HCT116 (cell line): ENCODE measurements around the gene OSBP2. TPM values are rescaled to one million over a fixed set of nuclear protein-coding genes. Genes with fewer than 3 reads are reported as not detected.

ENCODE experiments used
- ATAC-seq: fragments of 200-7000 bp; cut with Tn5 transposase; 2 replicates; pipeline ENCODE4 v1.9.1; 2020; ENCODE audit warnings: mild to moderate bottlenecking, moderate library complexity
- BruUV-seq: library from RNA; stranded (reverse); fragments of 400-500 nt; replicated peaks from 2 replicates; lab custom pipeline; 2021; lab: Mats Ljungman, UMichigan
- CTCF ChIA-PET: fragments of 300-600 bp; sonication (Branson Sonifier 250); formaldehyde crosslinking; loops from one replicate; lab custom pipeline; 2021; ENCODE audit warnings: antibody characterized with exemption; lab: Charles Lee
- POLR2A ChIA-PET: fragments of 300-600, 350-600 bp; sonication (Branson Sonifier 250); formaldehyde crosslinking; loops from one replicate; lab custom pipeline; 2021; ENCODE audit warnings: antibody characterized with exemption; lab: Charles Lee
- RAD21 ChIA-PET, 2 experiments: fragments of 300-600 bp; sonication (Branson Sonifier 250); formaldehyde crosslinking; loops; one replicate each; lab custom pipeline; 2023; ENCODE audit warnings: low total read pairs in 2 of 2; ENCODE audit not compliant: uncharacterized antibody in 2 of 2, unreplicated experiment in 2 of 2, low non-redundant PET in 1 of 2; lab: Charles Lee
- DNase-seq: peaks from one replicate; pipeline ENCODE4 v3.0.0-alpha.2; 2010; ENCODE audit warnings: low read depth, low spot score
- H2AFZ ChIP-seq: fragments of 200-600 bp; shearing (Covaris generic), sonication (generic); 2 replicates; pipeline ENCODE4 v1.6.1; 2017; ENCODE audit warnings: low read depth, mixed run types, mixed read lengths, antibody characterized with exemption, low read length; ENCODE audit not compliant: poor library complexity, severe bottlenecking
- H3K27ac ChIP-seq: 2 replicates; pipeline ENCODE4 v1.5.1; 2012; ENCODE audit warnings: low read depth, low read length
- H3K27me3 ChIP-seq: fragments of 200-600 bp; sonication (generic); 2 replicates; pipeline ENCODE4 v1.6.1; 2016; ENCODE audit warnings: mixed run types, low read length, mixed read lengths; ENCODE audit not compliant: insufficient read depth
- H3K36me3 ChIP-seq, 2 experiments: fragments of 200-500 bp in 1 of 2; fragments of 200-600 bp in 1 of 2; sonication (Bioruptor generic) in 1 of 2; sonication (generic) in 1 of 2; 2 replicates each; pipeline versions ENCODE4 v1.5.1 to v1.6.1; 2014 to 2016; ENCODE audit warnings: low read length in 2 of 2, inconsistent platforms in 1 of 2, mixed read lengths in 1 of 2, mixed run types in 1 of 2; ENCODE audit not compliant: insufficient read depth in 2 of 2, control insufficient read depth in 1 of 2
- H3K4me1 ChIP-seq, 2 experiments: fragments of 200-600 bp in 1 of 2; sonication (generic) in 1 of 2; 2 replicates each; pipeline versions ENCODE4 v1.5.1 to v1.6.1; 2012 to 2017; ENCODE audit warnings: low read length in 2 of 2, inconsistent platforms in 1 of 2, mild to moderate bottlenecking in 1 of 2, mixed read lengths in 1 of 2, mixed run types in 1 of 2, moderate library complexity in 1 of 2; ENCODE audit not compliant: insufficient read depth in 2 of 2, control insufficient read depth in 1 of 2
- H3K4me2 ChIP-seq: fragments of 200-600 bp; sonication (generic); 2 replicates; pipeline ENCODE4 v1.6.1; 2017; ENCODE audit warnings: mixed run types, low read length, mixed read lengths
- H3K4me3 ChIP-seq, 2 experiments: fragments of 200-600 bp in 1 of 2; sonication (generic) in 1 of 2; replicated peaks in 1 of 2; 2 replicates each; pipeline ENCODE4 v1.5.1; 2011 to 2016; ENCODE audit warnings: low read length in 2 of 2, control low read depth in 1 of 2, low read depth in 1 of 2, mild to moderate bottlenecking in 1 of 2, mixed read lengths in 1 of 2, mixed run types in 1 of 2
- H3K79me2 ChIP-seq: fragments of 200-600 bp; sonication (generic); 2 replicates; pipeline ENCODE4 v1.6.1; 2017; ENCODE audit warnings: mild to moderate bottlenecking, mixed run types, low read length, moderate library complexity, mixed read lengths; ENCODE audit not compliant: insufficient read depth
- H3K9ac ChIP-seq: fragments of 200-600 bp; sonication (generic); 2 replicates; pipeline ENCODE4 v1.6.1; 2016; ENCODE audit warnings: low read length, mixed read lengths
- H3K9me2 ChIP-seq: fragments of 200-600 bp; sonication (generic), shearing (Covaris generic); 2 replicates; pipeline ENCODE4 v1.6.1; 2017; ENCODE audit warnings: mixed run types, mild to moderate bottlenecking, moderate library complexity; ENCODE audit not compliant: insufficient read depth
- H3K9me3 ChIP-seq, 2 experiments: fragments of 200-500 bp in 1 of 2; fragments of 200-600 bp in 1 of 2; sonication (Bioruptor generic) in 1 of 2; sonication (generic) in 1 of 2; 2 replicates each; pipeline ENCODE4 v1.6.1; 2014 to 2017; ENCODE audit warnings: low read length in 2 of 2, mixed read lengths in 2 of 2, inconsistent platforms in 1 of 2, low read depth in 1 of 2, mild to moderate bottlenecking in 1 of 2, mixed run types in 1 of 2, moderate library complexity in 1 of 2; ENCODE audit not compliant: control insufficient read depth in 1 of 2, insufficient read depth in 1 of 2
- H4K20me1 ChIP-seq: fragments of 200-600 bp; sonication (generic), shearing (Covaris generic); 2 replicates; pipeline ENCODE4 v1.6.1; 2017; ENCODE audit warnings: mixed run types, mild to moderate bottlenecking, moderate library complexity; ENCODE audit not compliant: insufficient read depth
- ELF1 ChIP-seq: IDR thresholded peaks from 2 replicates; pipeline ENCODE4 v1.6.1; 2012; ENCODE audit warnings: low read depth, borderline replicate concordance
- EZH2phosphoT487 ChIP-seq: fragments of 200-600 bp; IDR thresholded peaks from 2 replicates; pipeline ENCODE4 v1.6.1; 2018; ENCODE audit warnings: antibody characterized with exemption, borderline replicate concordance
- FOSL1 ChIP-seq: IDR thresholded peaks from 2 replicates; pipeline ENCODE4 v1.6.1; 2012; ENCODE audit warnings: low read depth
- JUND ChIP-seq: IDR thresholded peaks from 2 replicates; pipeline ENCODE4 v1.6.1; 2012
- POLR2A ChIP-seq: IDR thresholded peaks from 2 replicates; pipeline ENCODE4 v1.7.0; 2011; ENCODE audit warnings: borderline replicate concordance; ENCODE audit not compliant: insufficient read depth, insufficient read length; ENCODE audit errors: extremely low read depth
- REST ChIP-seq: IDR thresholded peaks from 2 replicates; pipeline ENCODE4 v1.6.1; 2012; ENCODE audit warnings: low read depth
- SIN3A ChIP-seq: IDR thresholded peaks from 2 replicates; pipeline ENCODE4 v1.6.1; 2012; ENCODE audit warnings: low read depth
- SRF ChIP-seq: IDR thresholded peaks from 2 replicates; pipeline ENCODE4 v1.6.1; 2012; ENCODE audit warnings: low read depth
- ZBTB33 ChIP-seq: IDR thresholded peaks from 2 replicates; pipeline ENCODE4 v1.6.1; 2011; ENCODE audit warnings: mild to moderate bottlenecking, low read length, moderate library complexity; ENCODE audit not compliant: insufficient replicate concordance; ENCODE audit errors: extremely low read depth
- intact Hi-C: fragments of 100-400 bp; cut with micrococcal nuclease; formaldehyde crosslinking; loops from 2 replicates; pipeline ENCODE4 v1.10.0; 2022
- total RNA-seq: library from RNA; stranded (reverse); gene quantifications from one replicate; pipeline ENCODE4 v1.2.1, GENCODE V29; 2021; ENCODE audit not compliant: unreplicated experiment

OSBP2 gene
- total RNA-seq, 1 experiment from 2014 or later = 12.9 TPM

GRCh38 chr22:30717331-30717921 is 22.8 kb downstream of the OSBP2 start (continued):
- TF ChIP-seq ZBTB33 (no peak), JUND (peak; percentile 68), POLR2A (no peak), SRF (no peak)

GRCh38 chr22:30717952-30718351 is 23.3 kb downstream of the OSBP2 start:
- peak; percentile 68 for ATAC-seq
- intact Hi-C loops = no loop called here
- H3K4me3 ChIP-seq = peak overlapping the region in 1 of 2 experiments; percentile 3; a peak in 1 of 4 replicates

More at GRCh38 chr22:30717952-30718351, 23.3 kb downstream of the OSBP2 start:
- no TSS peak for BruUV-seq
- Histone ChIP-seq H3K9ac (peak overlapping the region; percentile 11; the same call in 1 of the 2 replicates), H3K9me2 (no peaks in the 10 kb centered on the region), H3K79me2 (no peaks in the 10 kb centered on the region), H4K20me1 (no peaks in the 10 kb centered on the region), H3K27ac (no peak overlapping the region; the same call in 1 of the 2 replicates), H3K27me3 (no peaks in the 10 kb centered on the region), H3K9me3 (no peaks in the 10 kb centered on the region), H3K36me3 (no peaks in the 10 kb centered on the region), H3K4me2 (peak overlapping the region; percentile 63), H3K4me1 (peaks cover 26 to 34% of the 10 kb centered on the region in 2 experiments), H2AFZ (no peak overlapping the region)
- ChIA-PET CTCF (no interaction called here), RAD21 (no interaction called here), POLR2A (interaction anchor here (1.2 kb wide), 1 partner anchor 82 kb away, joined by 3 read pairs; the partner anchor contains the start of gene SLC35E4)
- no peak for TF ChIP-seq FOSL1
- TF ChIP-seq EZH2phosphoT487 = no peak
- TF ChIP-seq POLR2A = no peak
- TF ChIP-seq ELF1 = no peak
- TF ChIP-seq REST = no peak
- TF ChIP-seq ZBTB33 = no peak
- TF ChIP-seq SIN3A = no peak
- no peak for DNase-seq
